ENCODE data around the gene LCE2B. TPM values are rescaled to one million over a fixed set of nuclear protein-coding genes. Genes with fewer than 3 reads are reported as not detected.

Gene LCE2B
- total and polyA plus RNA-seq, 10 of the 15 experiments (the other 5 are each of a cell fraction or from before 2014, with no cell fraction given) = not detected

- in situ Hi-C loops (cut with MboI) = loop anchor here (5.0 to 10.0 kb wide), 2 partner anchors 271 to 568 kb away; no protein-coding TSS in a partner anchor
- 5% methylated on average over 2 of the region's 2 CpGs for WGBS (ENCODE audit: insufficient coverage, insufficient replicate concordance, low lambda C conversion rate, missing lambda C conversion rate)
- no peaks in the 10 kb centered on the region for H4K20me1 ChIP-seq (ENCODE audit: control insufficient read depth, insufficient read depth)
- POLR2A ChIA-PET = no interaction called here
- intact Hi-C loops (cut with micrococcal nuclease; ENCODE audit: unreplicated experiment) = loop anchor here (10.0 kb wide), 1 partner anchor 538 kb away; no protein-coding TSS in a partner anchor
- RAD21 ChIA-PET (ENCODE audit: unreplicated experiment) = interaction anchor here (0.5 to 0.6 kb wide), 2 partner anchors 270 to 1243 kb away, joined by 3 to 4 read pairs; no protein-coding TSS in a partner anchor
- FAIRE-seq (no peak), DNase-seq (ENCODE audit: low read depth, low spot score) (no peak), ATAC-seq (no peak)
- H3K9ac ChIP-seq (ENCODE audit: control insufficient read depth, insufficient read depth, low read length) = no peak overlapping the region
- SMC1A ChIA-PET (ENCODE audit: uncharacterized antibody, unreplicated experiment) = interaction anchor here (0.8 to 1.6 kb wide), 3 partner anchors 10 to 565 kb away, joined by 3 read pairs; no protein-coding TSS in a partner anchor
- no peaks in the 10 kb centered on the region for H3K9me3 ChIP-seq (replicated peaks; ENCODE audit: control insufficient read depth, insufficient read depth, low read length)
- no TSS peak for BruUV-seq (replicated peaks)
- H3K4me1 ChIP-seq (ENCODE audit: control insufficient read depth, insufficient read depth, low read length) = no peaks in the 10 kb centered on the region
- no peak overlapping the region for H2AFZ ChIP-seq (ENCODE audit: control insufficient read depth, low read depth, low read length)
- H3K4me3 ChIP-seq = no peak overlapping the region
- H3K36me3 ChIP-seq (ENCODE audit: control insufficient read depth in 2 of 2, insufficient read depth in 2 of 2, low read length in 1 of 2) = no peaks in the 10 kb centered on the region
- no peak overlapping the region for H3K27ac ChIP-seq (ENCODE audit: control insufficient read depth, insufficient read depth)
- peaks cover 0 to 9% of the 10 kb centered on the region in 2 experiments; a peak in 2 of 4 replicates for H3K27me3 ChIP-seq (replicated peaks in 1 of 2; ENCODE audit: control insufficient read depth in 2 of 2, insufficient read depth in 2 of 2, low read length in 1 of 2)
- H3K4me2 ChIP-seq (ENCODE audit: control insufficient read depth, insufficient read depth) = no peak overlapping the region
- CTCF ChIA-PET = interaction anchor here (0.7 to 5.4 kb wide), 7 partner anchors 11 to 566 kb away, joined by 3 to 25 read pairs (median 3); partner anchors contain the start of gene SMCP
- H3K79me2 ChIP-seq (ENCODE audit: control insufficient read depth, insufficient read depth, low read length) = no peaks in the 10 kb centered on the region
- no peak for TF ChIP-seq WRNIP1 (IDR thresholded peaks at IDR 0.05; ENCODE audit: borderline replicate concordance, low read depth, low read length)
- TF ChIP-seq BRCA1 (IDR thresholded peaks at IDR 0.05; ENCODE audit: low read depth, low read length) = no peak
- no peak for TF ChIP-seq LARP7 (IDR thresholded peaks at IDR 0.05)
- TF ChIP-seq POLR2AphosphoS5 (IDR thresholded peaks at IDR 0.05; ENCODE audit: low read length) = no peak
- no peak for TF ChIP-seq BMI1 (IDR thresholded peaks at IDR 0.05; ENCODE audit: borderline replicate concordance)
- no peak for TF ChIP-seq SRF (IDR thresholded peaks at IDR 0.05; ENCODE audit: low read depth in 2 of 2, low read length in 2 of 2)
- no peak for TF ChIP-seq CUX1 (IDR thresholded peaks at IDR 0.05; ENCODE audit: insufficient replicate concordance, low read depth, low read length)
- TF ChIP-seq ATF2 (IDR thresholded peaks at IDR 0.05; ENCODE audit: low read length) = no peak
- TF ChIP-seq SPI1 (IDR thresholded peaks at IDR 0.05; ENCODE audit: borderline replicate concordance, insufficient read depth, low read depth, low read length) = no peak
- no peak for TF ChIP-seq SKIL (IDR thresholded peaks at IDR 0.05; ENCODE audit: low read depth, poor library complexity, severe bottlenecking)
- TF ChIP-seq POLR2A (IDR thresholded peaks at IDR 0.05; ENCODE audit: low read depth, low read length) = no peak
- no peak for TF ChIP-seq ZBED1 (IDR thresholded peaks at IDR 0.05; ENCODE audit: borderline replicate concordance)
- no peak for TF ChIP-seq SUPT20H (IDR thresholded peaks at IDR 0.05; ENCODE audit: borderline replicate concordance, control insufficient read depth, low read depth, low read length)
These were observed 29.5 kb upstream of the LCE2B start for GRCh38 chr1:152656459-152656858.
